Endothelial cell of umbilical vein (primary cell): ENCODE data around the gene SLC29A3. TPM values are rescaled to one million over a fixed set of nuclear protein-coding genes. Genes with fewer than 3 reads are reported as not detected.

ENCODE experiments used
- BruUV-seq: library from RNA; stranded (reverse); fragments of 400-500 nt; replicated peaks from 2 replicates; lab custom pipeline; 2021; lab: Mats Ljungman, UMichigan
- CTCF ChIA-PET: fragments of 300-600, 350-600 bp; sonication (Branson Sonifier 250); formaldehyde crosslinking; loops from one replicate; lab custom pipeline; 2021; ENCODE audit warnings: antibody characterized with exemption, inconsistent platforms; lab: Charles Lee
- POLR2A ChIA-PET: fragments of 300-600, 350-600 bp; sonication (Branson Sonifier 250); formaldehyde crosslinking; loops from one replicate; lab custom pipeline; 2021; ENCODE audit warnings: antibody characterized with exemption, inconsistent platforms; lab: Charles Lee
- DNase-seq: peaks from one replicate; pipeline ENCODE4 v3.0.0-alpha.2; 2011; ENCODE audit warnings: low read depth, low spot score
- FAIRE-seq: peaks from 2 replicates; lab custom pipeline; 2011; peaks lifted over from hg19 to GRCh38; lab: Jason Lieb, UNC
- H2AFZ ChIP-seq: 2 replicates; pipeline ENCODE4 v1.6.0; 2012; ENCODE audit warnings: low read depth, low read length, control low read depth, inconsistent platforms
- H3K27ac ChIP-seq: 2 replicates; pipeline ENCODE4 v1.5.1; 2011; ENCODE audit warnings: low read depth, mild to moderate bottlenecking, control low read depth, low read length, moderate library complexity; ENCODE audit not compliant: insufficient read depth
- H3K27me3 ChIP-seq, 2 experiments: 2 replicates each; pipeline versions ENCODE4 v1.6.0 to v1.6.1; 2011; ENCODE audit warnings: low read length in 2 of 2, mixed read lengths in 1 of 2; ENCODE audit not compliant: control insufficient read depth in 2 of 2, insufficient read depth in 2 of 2
- H3K36me3 ChIP-seq, 2 experiments: 2 replicates in 1 of 2; 3 replicates in 1 of 2; pipeline ENCODE4 v1.5.1; 2011; ENCODE audit warnings: low read length in 2 of 2, mild to moderate bottlenecking in 1 of 2, moderate library complexity in 1 of 2; ENCODE audit not compliant: control insufficient read depth in 2 of 2, insufficient read depth in 2 of 2; ENCODE audit errors: extremely low read depth in 1 of 2
- H3K4me1 ChIP-seq: 3 replicates; pipeline ENCODE4 v1.5.1; 2011; ENCODE audit warnings: mild to moderate bottlenecking, low read length; ENCODE audit not compliant: control insufficient read depth, insufficient read depth; ENCODE audit errors: extremely low read depth
- H3K4me2 ChIP-seq: 2 replicates; pipeline ENCODE4 v1.6.1; 2011; ENCODE audit warnings: low read length, control low read depth, mixed read lengths; ENCODE audit not compliant: insufficient read depth
- H3K4me3 ChIP-seq, 3 experiments: fragments of 200-600 bp in 1 of 3; sonication (generic), shearing (Covaris generic) in 1 of 3; replicated peaks in 1 of 3; 2 replicates each; pipeline ENCODE4 v1.5.1; 2011 to 2016; ENCODE audit warnings: control low read depth in 3 of 3, low read length in 3 of 3, mild to moderate bottlenecking in 2 of 3, inconsistent platforms in 1 of 3, low read depth in 1 of 3, moderate library complexity in 1 of 3; ENCODE audit not compliant: insufficient read depth in 1 of 3
- H3K79me2 ChIP-seq: 2 replicates; pipeline ENCODE4 v1.6.0; 2012; ENCODE audit warnings: low read length, inconsistent platforms; ENCODE audit not compliant: control insufficient read depth, insufficient read depth
- H3K9ac ChIP-seq: replicated peaks from 2 replicates; pipeline ENCODE3; 2011; ENCODE audit warnings: low read length, control low read depth; ENCODE audit not compliant: insufficient read depth; ENCODE audit errors: extremely low read depth
- H3K9me1 ChIP-seq: replicated peaks from 3 replicates; pipeline ENCODE4 v1.6.0; 2011; ENCODE audit warnings: mild to moderate bottlenecking, low read length; ENCODE audit not compliant: control insufficient read depth, insufficient read depth; ENCODE audit errors: extremely low read depth
- H3K9me3 ChIP-seq: replicated peaks from 2 replicates; pipeline ENCODE4 v1.5.1; 2012; ENCODE audit warnings: low read length, inconsistent platforms; ENCODE audit not compliant: control insufficient read depth, insufficient read depth
- H4K20me1 ChIP-seq: replicated peaks from 2 replicates; pipeline ENCODE3; 2011; ENCODE audit warnings: mild to moderate bottlenecking, low read length; ENCODE audit not compliant: control insufficient read depth, insufficient read depth; ENCODE audit errors: extremely low read depth
- FOS ChIP-seq: IDR thresholded peaks from 2 replicates; pipeline ENCODE4 v1.6.1; 2011; ENCODE audit warnings: mild to moderate bottlenecking, low read length, moderate library complexity, borderline replicate concordance; ENCODE audit not compliant: insufficient read depth
- JUN ChIP-seq: IDR thresholded peaks from 2 replicates; pipeline ENCODE4 v1.6.1; 2011; ENCODE audit warnings: borderline replicate concordance, low read depth; ENCODE audit not compliant: insufficient read length, insufficient read depth
- MYC ChIP-seq: IDR thresholded peaks from one replicate; pipeline ENCODE4 v1.6.1; 2011; ENCODE audit warnings: mild to moderate bottlenecking, low read depth, low read length
- POLR2A ChIP-seq: IDR thresholded peaks from 2 replicates; pipeline ENCODE4 v1.6.1; 2012; ENCODE audit warnings: low read depth, mild to moderate bottlenecking, control low read depth, low read length
- dilution Hi-C: fragments of 300-500 bp; cut with MboI; formaldehyde crosslinking; loops from one replicate; pipeline ENCODE4 v1.15.0; 2019; ENCODE audit warnings: low sequenced_read_pairs; ENCODE audit not compliant: extremely low pct_ligation_motif_present
- intact Hi-C: fragments of 100-400 bp; cut with micrococcal nuclease; formaldehyde crosslinking; loops from one replicate; pipeline ENCODE4 v1.10.0; 2022
- polyA plus RNA-seq, 4 experiments: library from polyadenylated mRNA; depleted of rRNA in 3 of 4; stranded (reverse) in 3 of 4; unstranded in 1 of 4; fragments of >200 nt; gene quantifications; 2 replicates each; pipeline versions ENCODE4 v1.2.1 to v1.2.3, GENCODE V29; 2011 to 2012; ENCODE audit warnings: missing spikeins in 1 of 4
- total RNA-seq: library from RNA; stranded (reverse); gene quantifications from 2 replicates; pipeline ENCODE4 v1.2.3, GENCODE V29; 2021
- TF ChIP-seq, protein P1 (sequence below), 2 donors: IDR thresholded peaks; 1 replicate in 1 of 2; 2 replicates in 1 of 2; pipeline ENCODE4 v1.5.1; 2011; ENCODE audit warnings: low read length in 2 of 2, mild to moderate bottlenecking in 2 of 2, moderate library complexity in 2 of 2, control low read depth in 1 of 2, inconsistent platforms in 1 of 2, low read depth in 1 of 2; ENCODE audit not compliant: insufficient read depth in 1 of 2; ENCODE audit errors: extremely low read depth in 1 of 2
- TF ChIP-seq, protein P2 (sequence below): IDR thresholded peaks from 2 replicates; pipeline ENCODE4 v1.6.1; 2011; ENCODE audit not compliant: insufficient read depth, insufficient read length

The SLC29A3 gene
- total and polyA plus RNA-seq, 2 donors (not counting 3 experiments of a cell fraction or from before 2014, with no cell fraction given): 5.0 to 9.1 TPM

DNA sequence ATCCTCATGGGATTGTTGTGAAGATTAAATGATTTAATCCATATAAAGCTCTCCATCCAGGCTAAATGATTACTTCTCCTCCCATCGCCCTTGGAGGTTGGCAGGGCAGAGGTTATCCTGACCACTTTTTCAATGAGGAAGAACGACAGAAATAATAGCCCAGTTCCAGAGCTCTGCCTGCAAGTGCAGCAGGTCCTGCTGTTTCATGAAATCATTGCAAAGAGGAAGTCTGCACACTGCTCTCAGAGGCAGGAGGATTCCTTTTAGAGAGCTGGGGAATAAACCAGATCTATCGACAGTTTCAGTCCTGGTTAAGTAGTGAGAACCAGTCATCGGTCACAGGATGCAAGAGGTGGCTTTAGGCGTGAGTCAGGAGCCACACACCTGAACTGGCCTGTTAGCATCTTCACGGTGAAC lies 52.7 kb downstream of the SLC29A3 start:
- Histone ChIP-seq H4K20me1 (no peaks in the 10 kb centered on the region), H3K27ac (no peak overlapping the region), H3K9me3 (no peaks in the 10 kb centered on the region), H3K4me3 (no peak overlapping the region), H3K4me2 (no peak overlapping the region), H3K79me2 (no peaks in the 10 kb centered on the region), H2AFZ (no peak overlapping the region), H3K9ac (no peak overlapping the region), H3K27me3 (peaks cover 0 to 21% of the 10 kb centered on the region in 2 experiments), H3K36me3 (no peaks in the 10 kb centered on the region), H3K4me1 (peaks cover 9% of the 10 kb centered on the region), H3K9me1 (no peaks in the 10 kb centered on the region)
- TF ChIP-seq, protein P1, sequence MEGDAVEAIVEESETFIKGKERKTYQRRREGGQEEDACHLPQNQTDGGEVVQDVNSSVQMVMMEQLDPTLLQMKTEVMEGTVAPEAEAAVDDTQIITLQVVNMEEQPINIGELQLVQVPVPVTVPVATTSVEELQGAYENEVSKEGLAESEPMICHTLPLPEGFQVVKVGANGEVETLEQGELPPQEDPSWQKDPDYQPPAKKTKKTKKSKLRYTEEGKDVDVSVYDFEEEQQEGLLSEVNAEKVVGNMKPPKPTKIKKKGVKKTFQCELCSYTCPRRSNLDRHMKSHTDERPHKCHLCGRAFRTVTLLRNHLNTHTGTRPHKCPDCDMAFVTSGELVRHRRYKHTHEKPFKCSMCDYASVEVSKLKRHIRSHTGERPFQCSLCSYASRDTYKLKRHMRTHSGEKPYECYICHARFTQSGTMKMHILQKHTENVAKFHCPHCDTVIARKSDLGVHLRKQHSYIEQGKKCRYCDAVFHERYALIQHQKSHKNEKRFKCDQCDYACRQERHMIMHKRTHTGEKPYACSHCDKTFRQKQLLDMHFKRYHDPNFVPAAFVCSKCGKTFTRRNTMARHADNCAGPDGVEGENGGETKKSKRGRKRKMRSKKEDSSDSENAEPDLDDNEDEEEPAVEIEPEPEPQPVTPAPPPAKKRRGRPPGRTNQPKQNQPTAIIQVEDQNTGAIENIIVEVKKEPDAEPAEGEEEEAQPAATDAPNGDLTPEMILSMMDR (IDR thresholded peaks at IDR 0.05; ENCODE audit: extremely low read depth in 1 of 2, insufficient read depth in 1 of 2, low read depth in 1 of 2, low read length in 2 of 2): no peak
- TF ChIP-seq JUN: no peak
- no peak for TF ChIP-seq MYC
- TF ChIP-seq POLR2A: no peak
- TF ChIP-seq, protein P2, sequence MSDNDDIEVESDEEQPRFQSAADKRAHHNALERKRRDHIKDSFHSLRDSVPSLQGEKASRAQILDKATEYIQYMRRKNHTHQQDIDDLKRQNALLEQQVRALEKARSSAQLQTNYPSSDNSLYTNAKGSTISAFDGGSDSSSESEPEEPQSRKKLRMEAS: no peak
- BruUV-seq: no TSS peak
- FAIRE-seq: no peak
- intact Hi-C loops (no loop called here), dilution Hi-C loops (no loop called here)
- ChIA-PET POLR2A (no interaction called here), CTCF (interaction anchor here (0.8 to 2.2 kb wide), 4 partner anchors 11 to 52 kb away, joined by 3 to 8 read pairs (median 4); partner anchors contain the start of gene SLC29A3)
- no peak for DNase-seq

DNA sequence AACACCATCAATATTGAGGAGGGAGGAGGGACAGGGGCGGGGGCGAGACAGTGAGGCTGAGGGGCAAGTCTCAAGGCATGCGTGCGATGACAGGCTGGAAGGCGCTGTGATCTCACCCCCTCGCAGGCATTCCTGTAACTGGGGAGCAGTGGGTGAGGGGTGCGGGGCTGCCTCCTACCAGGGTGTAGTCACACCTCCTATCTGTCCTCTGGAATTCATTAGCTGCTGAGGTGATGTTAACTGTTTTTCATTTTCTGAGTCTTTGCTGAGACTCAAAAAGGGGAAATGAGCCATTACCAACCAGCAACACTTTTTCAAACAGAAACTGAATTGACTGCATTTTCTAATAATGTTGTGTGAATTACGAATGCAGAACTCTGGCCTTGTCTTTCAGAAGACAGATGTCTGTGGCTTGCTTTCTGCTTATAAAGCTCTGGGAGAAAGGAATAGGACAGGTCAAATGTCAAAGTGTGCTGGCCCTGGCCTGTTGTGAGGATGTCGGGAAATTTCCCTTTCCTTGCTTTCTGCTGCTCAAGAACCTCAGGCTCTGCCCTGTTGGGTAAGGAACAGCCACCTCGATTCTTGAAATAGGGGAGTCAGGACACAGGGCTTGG lies 53.9 kb downstream of the SLC29A3 start:
- intact Hi-C loops: no loop called here
- no peaks in the 10 kb centered on the region for H3K4me1 ChIP-seq
- no peak overlapping the region for H3K4me2 ChIP-seq
- no peak overlapping the region for H3K9ac ChIP-seq
- no peaks in the 10 kb centered on the region for H3K79me2 ChIP-seq
- no peak overlapping the region for H2AFZ ChIP-seq
- H3K27me3 ChIP-seq: peaks cover 0 to 21% of the 10 kb centered on the region in 2 experiments
- DNase-seq: no peak
- no peak overlapping the region for H3K4me3 ChIP-seq
- dilution Hi-C loops: no loop called here
- no peak for TF ChIP-seq FOS
- H3K9me3 ChIP-seq: no peaks in the 10 kb centered on the region
- no peaks in the 10 kb centered on the region for H3K9me1 ChIP-seq
- no TSS peak for BruUV-seq
- no peak overlapping the region for H3K27ac ChIP-seq
- no peak for FAIRE-seq
- ChIA-PET POLR2A (no interaction called here), CTCF (interaction anchor here (2.2 kb wide), 1 partner anchor 54 kb away, joined by 8 read pairs; the partner anchor contains the start of gene SLC29A3)
- H4K20me1 ChIP-seq: no peaks in the 10 kb centered on the region
- H3K36me3 ChIP-seq: no peaks in the 10 kb centered on the region
